ENCODE results near the gene SSC5D.

SSC5D gene

GRCh38 chr19:55474269-55475265 is 13.7 kb upstream of the SSC5D start:
- DNase-seq = no peak

GRCh38 chr19:55476100-55476775 is 12.0 kb upstream of the SSC5D start, which contains the start of gene ZNF628:
Gene ZNF628 (plus strand): TSS chr19:55476617. CDS start chr19:55479911, 3,294 bp downstream.
- peak; percentile 97 for DNase-seq

- no peak for DNase-seq
These were observed 10.3 kb upstream of the SSC5D start for GRCh38 chr19:55477905-55478304.

- DNase-seq = no peak
These were observed 9.9 kb upstream of the SSC5D start for GRCh38 chr19:55478364-55478763.

- DNase-seq = no peak
These were observed 9.2 kb upstream of the SSC5D start for GRCh38 chr19:55479045-55479444.

- no peak for DNase-seq
These were observed 8.6 kb upstream of the SSC5D start for GRCh38 chr19:55479451-55480230.

- DNase-seq = no peak
These were observed 7.0 kb upstream of the SSC5D start for GRCh38 chr19:55481148-55481793.

- DNase-seq = no peak
These were observed 6.5 kb upstream of the SSC5D start for GRCh38 chr19:55481794-55482155.

- DNase-seq = no peak
These were observed 5.9 kb upstream of the SSC5D start for GRCh38 chr19:55482156-55482961.

GRCh38 chr19:55482967-55483705 is 5.1 kb upstream of the SSC5D start:
- no peak for DNase-seq

GRCh38 chr19:55483706-55484592 is 4.3 kb upstream of the SSC5D start:
- no peak for DNase-seq

GRCh38 chr19:55484593-55485438 is 3.4 kb upstream of the SSC5D start, which contains the start of gene NAT14:
Gene NAT14 (plus strand): TSS chr19:55485188. CDS start chr19:55485709, 521 bp downstream.
- peak; percentile 56 for DNase-seq

- no peak for DNase-seq
These were observed 2.7 kb upstream of the SSC5D start for GRCh38 chr19:55485439-55486011.

- DNase-seq = no peak
These were observed 1.9 kb upstream of the SSC5D start for GRCh38 chr19:55486043-55486970.

- DNase-seq = no peak
These were observed 989 bp upstream of the SSC5D start for GRCh38 chr19:55486971-55487923.
